ENCODE data around the gene NEURL2.
"Not testable (repeated sequence)": the region's sequence is repeated elsewhere in the genome, so short reads cannot be mapped to it uniquely, and the experiment has no call there.

NEURL2 gene

GRCh38 chr20:45890985-45891983 lies at the start of gene NEURL2, which contains the start of gene CTSA:
NEURL2 (minus strand) TSS chr20:45891208; CDS start chr20:45890991, 217 bp downstream.
CTSA (plus strand) TSS chr20:45891335; CDS start chr20:45891569, 234 bp downstream.
- Histone ChIP-seq H3K9me3 (ENCODE audit: insufficient read depth, low read depth, low read length) (no peaks in the 10 kb centered on the region), H3K9ac (ENCODE audit: low read depth, low read length) (peak within 1 kb of the TSS; percentile 88), H3K27ac (ENCODE audit: low read length) (peak within 1 kb of the TSS; percentile 43), H3K4me1 (ENCODE audit: insufficient read depth, low read length) (no peaks in the 10 kb centered on the region), H3K4me3 (ENCODE audit: low read length) (peak within 1 kb of the TSS; percentile 81), H3K27me3 (ENCODE audit: insufficient read depth, low read length) (no peaks in the 10 kb centered on the region), H3K36me3 (ENCODE audit: insufficient read depth, low read depth, low read length) (peaks cover 37% of the 10 kb centered on the region)

GRCh38 chr20:45940469-45940868 lies 49.5 kb upstream of the NEURL2 start:
- Histone ChIP-seq H3K9ac (ENCODE audit: low read depth, low read length) (no peak overlapping the region), H3K27ac (ENCODE audit: low read length) (no peak overlapping the region), H3K9me3 (ENCODE audit: insufficient read depth, low read depth, low read length) (no peaks in the 10 kb centered on the region), H3K4me1 (ENCODE audit: insufficient read depth, low read length) (peaks cover 11% of the 10 kb centered on the region; the same call in 1 of the 2 replicates), H3K27me3 (ENCODE audit: insufficient read depth, low read length) (no peaks in the 10 kb centered on the region), H3K4me3 (ENCODE audit: low read length) (no peak overlapping the region), H3K36me3 (ENCODE audit: insufficient read depth, low read depth, low read length) (peaks cover 75% of the 10 kb centered on the region)

- H3K4me1 ChIP-seq (ENCODE audit: insufficient read depth, low read length), result peaks cover 11% of the 10 kb centered on the region; the same call in 1 of the 2 replicates
- H3K36me3 ChIP-seq (ENCODE audit: insufficient read depth, low read depth, low read length), result peaks cover 71% of the 10 kb centered on the region
- no peak overlapping the region for H3K9ac ChIP-seq (ENCODE audit: low read depth, low read length)
- no peak overlapping the region for H3K27ac ChIP-seq (ENCODE audit: low read length)
- H3K4me3 ChIP-seq (ENCODE audit: low read length), result no peak overlapping the region
- no peaks in the 10 kb centered on the region for H3K9me3 ChIP-seq (ENCODE audit: insufficient read depth, low read depth, low read length)
- no peaks in the 10 kb centered on the region for H3K27me3 ChIP-seq (ENCODE audit: insufficient read depth, low read length)
Observed at GRCh38 chr20:45940053-45940452, 49.0 kb upstream of the NEURL2 start.

DNA sequence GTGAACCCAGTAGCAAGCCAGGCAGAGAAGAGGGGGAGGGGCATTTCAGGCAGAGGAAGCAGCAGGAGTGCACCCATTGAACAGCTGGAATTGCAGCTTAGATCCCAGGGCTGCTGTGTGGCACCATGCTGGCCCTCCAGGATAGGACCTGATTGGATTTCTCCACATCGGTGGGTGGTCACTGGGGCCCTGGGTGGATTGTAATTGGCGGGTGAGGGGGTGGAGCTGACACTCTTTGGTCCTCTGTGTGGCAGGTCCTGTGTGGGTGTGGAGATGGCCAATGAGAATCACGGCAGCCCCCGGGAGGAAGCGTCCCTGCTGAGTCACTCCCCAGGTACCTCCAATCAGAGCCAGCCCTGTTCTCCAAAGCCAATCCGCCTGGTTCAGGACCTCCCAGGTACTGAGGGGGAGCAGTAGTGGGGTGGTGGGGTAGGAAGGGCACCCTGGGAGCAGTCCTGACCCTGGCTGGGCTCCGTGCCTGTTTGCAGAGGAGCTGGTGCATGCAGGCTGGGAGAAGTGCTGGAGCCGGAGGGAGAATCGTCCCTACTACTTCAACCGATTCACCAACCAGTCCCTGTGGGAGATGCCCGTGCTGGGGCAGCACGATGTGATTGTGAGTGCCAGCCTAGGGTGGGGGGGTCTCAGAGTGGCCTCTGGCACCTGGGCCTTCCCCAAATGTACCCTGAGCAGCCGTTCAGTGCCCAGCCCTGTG lies 47.9 kb upstream of the NEURL2 start:
- no peaks in the 10 kb centered on the region for H3K9me3 ChIP-seq (ENCODE audit: insufficient read depth, low read depth, low read length)
- H3K4me1 ChIP-seq (ENCODE audit: insufficient read depth, low read length), result peaks cover 11% of the 10 kb centered on the region; the same call in 1 of the 2 replicates
- H3K4me3 ChIP-seq (ENCODE audit: low read length), result no peak overlapping the region; the same call in 1 of the 2 replicates
- H3K9ac ChIP-seq (ENCODE audit: low read depth, low read length), result peak overlapping the region; percentile 63; the same call in 1 of the 2 replicates
- H3K27ac ChIP-seq (ENCODE audit: low read length), result no peak overlapping the region
- no peaks in the 10 kb centered on the region for H3K27me3 ChIP-seq (ENCODE audit: insufficient read depth, low read length)
- H3K36me3 ChIP-seq (ENCODE audit: insufficient read depth, low read depth, low read length), result peaks cover 59% of the 10 kb centered on the region

DNA sequence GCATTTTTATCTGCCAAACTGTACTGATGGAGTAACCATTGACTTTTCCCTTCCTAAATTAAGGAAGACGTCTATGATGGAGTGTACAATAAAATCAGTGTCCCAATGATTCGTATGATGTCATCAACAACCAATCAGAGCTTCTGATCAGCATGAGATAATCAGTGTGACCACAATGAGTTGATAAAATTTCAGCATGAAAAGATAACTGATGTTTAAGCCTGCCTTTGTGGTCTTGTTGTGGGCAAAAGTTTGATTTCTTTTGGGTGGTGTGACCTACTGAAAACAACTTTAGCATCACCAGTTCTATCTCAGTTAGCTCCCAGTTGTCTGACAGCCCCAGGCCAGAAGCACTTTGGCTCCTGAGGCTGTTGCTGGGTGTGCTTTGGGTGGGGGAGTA lies 46.8 kb upstream of the NEURL2 start:
- Histone ChIP-seq H3K36me3 (ENCODE audit: insufficient read depth, low read depth, low read length) (peaks cover 48% of the 10 kb centered on the region), H3K27ac (ENCODE audit: low read length) (peak overlapping the region; percentile 25), H3K4me3 (ENCODE audit: low read length) (no peak overlapping the region), H3K9me3 (ENCODE audit: insufficient read depth, low read depth, low read length) (no peaks in the 10 kb centered on the region), H3K9ac (ENCODE audit: low read depth, low read length) (peak overlapping the region; percentile 63; the same call in 1 of the 2 replicates), H3K4me1 (ENCODE audit: insufficient read depth, low read length) (peaks cover 15% of the 10 kb centered on the region; the same call in 1 of the 2 replicates), H3K27me3 (ENCODE audit: insufficient read depth, low read length) (no peaks in the 10 kb centered on the region)

- peaks cover 15% of the 10 kb centered on the region; the same call in 1 of the 2 replicates for H3K4me1 ChIP-seq (ENCODE audit: insufficient read depth, low read length)
- H3K36me3 ChIP-seq (ENCODE audit: insufficient read depth, low read depth, low read length), result peaks cover 33% of the 10 kb centered on the region
- H3K9ac ChIP-seq (ENCODE audit: low read depth, low read length), result peak overlapping the region; percentile 88
Observed at GRCh38 chr20:45935416-45936046, 44.5 kb upstream of the NEURL2 start.

GRCh38 chr20:45934586-45935415 lies 43.8 kb upstream of the NEURL2 start, which contains the start of gene PCIF1:
PCIF1 (plus strand) TSS chr20:45934683; CDS start chr20:45939000, 4,317 bp downstream.
- Histone ChIP-seq H3K4me3 (ENCODE audit: low read length) (peak within 1 kb of the TSS; percentile 95), H3K9ac (ENCODE audit: low read depth, low read length) (peak within 1 kb of the TSS; percentile 99), H3K9me3 (ENCODE audit: insufficient read depth, low read depth, low read length) (no peaks in the 10 kb centered on the region), H3K27me3 (ENCODE audit: insufficient read depth, low read length) (no peaks in the 10 kb centered on the region), H3K36me3 (ENCODE audit: insufficient read depth, low read depth, low read length) (peaks cover 26% of the 10 kb centered on the region), H3K27ac (ENCODE audit: low read length) (peak within 1 kb of the TSS; percentile 99), H3K4me1 (ENCODE audit: insufficient read depth, low read length) (peaks cover 15% of the 10 kb centered on the region; the same call in 1 of the 2 replicates)

More at GRCh38 chr20:45935416-45936046, 44.5 kb upstream of the NEURL2 start:
- Histone ChIP-seq H3K27me3 (ENCODE audit: insufficient read depth, low read length) (no peaks in the 10 kb centered on the region), H3K27ac (ENCODE audit: low read length) (no peak overlapping the region), H3K4me3 (ENCODE audit: low read length) (peak overlapping the region; percentile 95), H3K9me3 (ENCODE audit: insufficient read depth, low read depth, low read length) (no peaks in the 10 kb centered on the region)

DNA sequence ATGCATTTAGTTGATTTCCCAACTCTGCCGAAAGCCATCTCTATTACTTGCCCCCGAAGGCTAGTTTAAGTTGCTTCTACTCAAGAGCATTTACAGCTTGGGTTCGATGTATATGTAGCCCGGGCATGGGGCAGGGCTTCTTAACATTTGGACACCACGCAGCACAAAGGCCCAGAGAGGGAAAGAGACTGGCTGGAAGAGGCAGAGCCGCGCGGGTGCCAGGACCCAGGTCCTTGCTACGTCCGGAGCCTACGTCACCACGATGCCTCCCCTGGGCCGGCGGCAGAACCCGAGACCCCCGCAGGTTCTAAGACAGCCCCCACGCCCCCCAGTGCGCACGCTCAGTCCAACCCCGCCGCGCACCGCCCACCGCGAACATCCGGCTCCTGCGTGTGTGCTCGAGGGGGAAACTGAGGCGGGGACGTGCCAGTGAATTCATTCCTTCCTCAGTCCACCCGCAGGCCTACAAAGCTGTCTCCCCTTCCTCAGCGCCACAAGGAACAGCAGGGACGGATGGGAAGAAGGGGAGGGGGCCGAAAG lies 43.1 kb upstream of the NEURL2 start:
- Histone ChIP-seq H3K27ac (ENCODE audit: low read length) (peak overlapping the region; percentile 99), H3K27me3 (ENCODE audit: insufficient read depth, low read length) (no peaks in the 10 kb centered on the region), H3K36me3 (ENCODE audit: insufficient read depth, low read depth, low read length) (peaks cover 19% of the 10 kb centered on the region), H3K9me3 (ENCODE audit: insufficient read depth, low read depth, low read length) (no peaks in the 10 kb centered on the region), H3K4me3 (ENCODE audit: low read length) (peak overlapping the region; percentile 95), H3K4me1 (ENCODE audit: insufficient read depth, low read length) (peaks cover 15% of the 10 kb centered on the region; the same call in 1 of the 2 replicates), H3K9ac (ENCODE audit: low read depth, low read length) (peak overlapping the region; percentile 99)

GRCh38 chr20:45933266-45934045 lies 42.4 kb upstream of the NEURL2 start:
- no peaks in the 10 kb centered on the region for H3K27me3 ChIP-seq (ENCODE audit: insufficient read depth, low read length)
- H3K27ac ChIP-seq (ENCODE audit: low read length), result peak overlapping the region; percentile 99
- H3K9me3 ChIP-seq (ENCODE audit: insufficient read depth, low read depth, low read length), result no peaks in the 10 kb centered on the region
- peak overlapping the region; percentile 95 for H3K4me3 ChIP-seq (ENCODE audit: low read length)
- H3K9ac ChIP-seq (ENCODE audit: low read depth, low read length), result peak overlapping the region; percentile 99
- peaks cover 13% of the 10 kb centered on the region; the same call in 1 of the 2 replicates for H3K36me3 ChIP-seq (ENCODE audit: insufficient read depth, low read depth, low read length)
- peaks cover 14% of the 10 kb centered on the region; the same call in 1 of the 2 replicates for H3K4me1 ChIP-seq (ENCODE audit: insufficient read depth, low read length)

DNA sequence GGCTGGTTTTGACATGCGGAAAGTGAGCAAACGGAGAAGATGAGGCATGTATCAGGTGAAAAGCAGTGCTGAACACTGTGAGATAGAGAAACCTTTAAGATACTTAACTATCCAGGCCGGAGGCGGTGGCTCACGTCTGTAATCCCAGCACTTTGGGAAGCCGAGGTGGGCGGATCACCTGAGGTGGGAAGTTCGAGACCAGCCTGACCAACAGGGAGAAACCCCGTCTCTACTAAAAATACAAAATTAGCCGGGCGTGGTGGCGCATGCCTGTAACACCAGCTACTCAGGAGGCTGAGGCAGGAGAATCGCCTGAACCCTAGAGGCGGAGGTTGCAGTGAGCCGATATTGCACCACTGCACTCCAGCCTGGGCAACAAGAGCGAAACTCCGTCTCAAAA lies 40.7 kb upstream of the NEURL2 start:
- H3K36me3 ChIP-seq (ENCODE audit: insufficient read depth, low read depth, low read length); H3K4me3 ChIP-seq (ENCODE audit: low read length); H3K27me3 ChIP-seq (ENCODE audit: insufficient read depth, low read length); H3K9ac ChIP-seq (ENCODE audit: low read depth, low read length); H3K9me3 ChIP-seq (ENCODE audit: insufficient read depth, low read depth, low read length); H3K27ac ChIP-seq (ENCODE audit: low read length); H3K4me1 ChIP-seq (ENCODE audit: insufficient read depth, low read length): not testable (repeated sequence)
